ENCODE data around the gene HOXC10.

Gene HOXC10

DNA sequence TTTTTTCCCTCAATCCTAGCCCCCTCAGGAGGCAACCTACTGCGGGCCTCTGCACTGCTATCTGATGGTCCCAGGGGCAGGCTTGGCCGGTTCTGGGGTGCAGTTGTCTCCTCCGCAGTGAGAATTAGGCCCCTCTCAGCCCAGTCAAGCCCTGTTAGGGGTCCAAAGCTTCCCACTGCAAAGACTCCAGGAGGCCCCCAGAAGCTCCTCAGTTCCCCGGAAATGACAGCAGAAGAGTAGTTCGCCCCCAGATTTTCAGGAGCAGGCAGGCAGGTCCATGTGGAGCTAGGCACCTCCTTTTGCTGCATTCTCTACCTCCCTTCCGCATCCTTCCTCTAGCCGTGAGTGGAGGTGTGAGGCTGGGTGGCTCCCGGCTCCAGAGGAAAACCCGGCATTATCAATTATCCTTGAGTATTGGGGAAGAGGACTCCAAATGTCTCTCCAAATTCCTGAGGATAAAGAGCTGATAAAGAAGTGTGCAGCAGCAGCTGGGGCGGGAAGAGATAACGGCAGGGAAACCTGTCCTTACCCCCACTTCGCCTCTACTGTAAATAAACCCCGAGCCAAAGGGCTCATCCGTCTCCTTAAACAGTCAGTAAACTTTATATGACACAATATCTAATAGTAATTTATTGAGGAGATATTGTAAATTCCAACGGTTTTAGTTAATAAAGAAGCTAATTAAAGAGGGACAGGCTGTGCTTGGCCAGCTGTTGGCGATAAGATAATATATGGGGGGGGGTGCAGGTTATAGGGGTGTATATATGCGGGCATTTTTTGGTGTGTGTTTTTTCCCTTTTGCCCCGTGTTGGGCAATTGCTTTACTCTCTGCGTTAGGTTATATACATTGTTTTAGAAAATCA is 30.9 kb upstream of the HOXC10 start:
- TF ChIP-seq, protein P1, sequence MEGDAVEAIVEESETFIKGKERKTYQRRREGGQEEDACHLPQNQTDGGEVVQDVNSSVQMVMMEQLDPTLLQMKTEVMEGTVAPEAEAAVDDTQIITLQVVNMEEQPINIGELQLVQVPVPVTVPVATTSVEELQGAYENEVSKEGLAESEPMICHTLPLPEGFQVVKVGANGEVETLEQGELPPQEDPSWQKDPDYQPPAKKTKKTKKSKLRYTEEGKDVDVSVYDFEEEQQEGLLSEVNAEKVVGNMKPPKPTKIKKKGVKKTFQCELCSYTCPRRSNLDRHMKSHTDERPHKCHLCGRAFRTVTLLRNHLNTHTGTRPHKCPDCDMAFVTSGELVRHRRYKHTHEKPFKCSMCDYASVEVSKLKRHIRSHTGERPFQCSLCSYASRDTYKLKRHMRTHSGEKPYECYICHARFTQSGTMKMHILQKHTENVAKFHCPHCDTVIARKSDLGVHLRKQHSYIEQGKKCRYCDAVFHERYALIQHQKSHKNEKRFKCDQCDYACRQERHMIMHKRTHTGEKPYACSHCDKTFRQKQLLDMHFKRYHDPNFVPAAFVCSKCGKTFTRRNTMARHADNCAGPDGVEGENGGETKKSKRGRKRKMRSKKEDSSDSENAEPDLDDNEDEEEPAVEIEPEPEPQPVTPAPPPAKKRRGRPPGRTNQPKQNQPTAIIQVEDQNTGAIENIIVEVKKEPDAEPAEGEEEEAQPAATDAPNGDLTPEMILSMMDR (IDR thresholded peaks at IDR 0.05; ENCODE audit: insufficient read depth, low read length, poor library complexity, severe bottlenecking), result no peak
- no peak for DNase-seq (ENCODE audit: extremely low read depth, insufficient read length)
- Histone ChIP-seq H3K4me3 (replicated peaks; ENCODE audit: low read depth, low read length) (no peak overlapping the region), H3K36me3 (ENCODE audit: control insufficient read depth, insufficient read depth, low read length) (no peaks in the 10 kb centered on the region), H3K27me3 (replicated peaks; ENCODE audit: control insufficient read depth, insufficient read depth, low read length) (peaks cover 7% of the 10 kb centered on the region)

DNA sequence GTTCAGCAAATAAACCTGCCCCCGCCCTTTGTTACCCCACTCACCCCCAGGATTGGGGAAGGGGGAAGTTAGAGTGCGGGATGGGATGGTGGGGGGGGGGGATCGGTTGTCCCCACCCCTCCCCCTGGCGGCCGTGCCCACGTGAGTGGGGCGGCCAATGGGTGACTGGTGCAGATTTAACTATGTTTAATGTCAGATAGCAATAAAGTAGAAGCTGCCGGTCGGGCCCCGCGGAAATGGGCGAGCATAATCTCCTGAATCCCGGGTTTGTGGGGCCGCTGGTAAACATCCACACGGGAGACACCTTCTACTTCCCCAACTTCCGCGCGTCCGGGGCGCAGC is 30.3 kb upstream of the HOXC10 start, which contains the start of gene HOXC12:
TSS of gene HOXC12 (plus strand) at position 210 of the 342 bp plus-strand sequence. CDS start at position 237, 27 bp downstream.
- no peak within 1 kb of the TSS for H3K4me3 ChIP-seq (replicated peaks; ENCODE audit: low read depth, low read length)
- no peaks in the 10 kb centered on the region for H3K36me3 ChIP-seq (ENCODE audit: control insufficient read depth, insufficient read depth, low read length)
- TF ChIP-seq, protein P1 (IDR thresholded peaks at IDR 0.05; ENCODE audit: insufficient read depth, low read length, poor library complexity, severe bottlenecking), result no peak
- DNase-seq (ENCODE audit: extremely low read depth, insufficient read length), result no peak
- peaks cover 7% of the 10 kb centered on the region for H3K27me3 ChIP-seq (replicated peaks; ENCODE audit: control insufficient read depth, insufficient read depth, low read length)

DNA sequence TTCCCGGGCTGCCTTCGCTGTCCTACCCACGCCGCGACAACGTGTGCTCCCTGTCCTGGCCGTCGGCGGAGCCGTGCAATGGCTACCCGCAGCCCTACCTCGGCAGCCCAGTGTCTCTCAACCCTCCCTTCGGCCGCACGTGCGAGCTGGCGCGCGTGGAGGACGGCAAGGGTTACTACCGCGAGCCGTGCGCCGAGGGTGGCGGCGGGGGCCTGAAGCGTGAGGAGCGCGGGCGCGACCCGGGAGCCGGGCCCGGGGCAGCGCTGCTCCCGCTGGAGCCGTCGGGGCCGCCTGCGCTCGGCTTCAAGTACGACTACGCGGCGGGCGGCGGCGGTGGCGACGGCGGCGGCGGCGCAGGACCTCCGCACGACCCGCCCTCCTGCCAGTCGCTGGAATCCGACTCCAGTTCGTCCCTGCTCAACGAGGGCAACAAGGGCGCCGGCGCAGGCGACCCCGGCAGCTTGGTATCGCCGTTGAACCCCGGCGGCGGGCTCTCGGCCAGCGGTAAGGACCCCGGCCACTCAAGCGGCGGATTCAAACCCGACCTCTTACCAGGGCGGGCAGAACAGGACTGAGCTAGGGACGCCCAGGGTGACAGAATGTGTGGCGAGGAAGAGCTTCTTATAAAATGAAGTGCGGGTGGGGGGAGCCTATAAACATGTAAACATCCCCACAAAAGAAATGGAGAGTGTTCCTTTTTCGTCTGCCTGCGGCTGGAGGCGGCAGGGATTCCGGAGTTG is 29.7 kb upstream of the HOXC10 start:
- Histone ChIP-seq H3K27me3 (replicated peaks; ENCODE audit: control insufficient read depth, insufficient read depth, low read length) (peaks cover 9% of the 10 kb centered on the region), H3K36me3 (ENCODE audit: control insufficient read depth, insufficient read depth, low read length) (no peaks in the 10 kb centered on the region), H3K4me3 (replicated peaks; ENCODE audit: low read depth, low read length) (no peak overlapping the region)
- TF ChIP-seq, protein P1 (IDR thresholded peaks at IDR 0.05; ENCODE audit: insufficient read depth, low read length, poor library complexity, severe bottlenecking), result no peak
- DNase-seq (ENCODE audit: extremely low read depth, insufficient read length), result no peak

DNA sequence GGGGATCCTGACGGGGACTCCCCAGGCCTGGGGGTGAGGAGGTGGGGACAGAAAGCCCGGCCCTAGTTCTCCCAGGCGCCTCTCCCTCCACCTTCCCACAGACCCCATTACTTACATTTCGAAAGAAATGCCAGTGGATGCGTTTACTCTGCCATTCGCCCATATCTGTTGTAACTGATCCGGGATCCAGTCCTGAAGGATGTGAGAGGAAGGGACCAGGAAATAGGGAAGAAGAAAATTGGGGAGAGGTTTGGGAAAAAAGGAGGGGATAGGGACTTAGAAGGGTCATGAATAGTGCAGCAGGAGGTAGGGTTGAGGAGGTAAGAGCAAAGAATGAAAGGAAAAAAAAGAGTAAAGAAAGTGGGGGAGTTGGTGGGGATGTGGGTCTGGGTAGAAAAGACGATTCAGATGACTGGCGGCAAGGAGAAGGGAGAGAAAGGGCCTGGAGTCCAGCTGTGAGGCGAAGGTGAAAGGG is 29.1 kb upstream of the HOXC10 start:
- Histone ChIP-seq H3K36me3 (ENCODE audit: control insufficient read depth, insufficient read depth, low read length) (no peaks in the 10 kb centered on the region), H3K4me3 (replicated peaks; ENCODE audit: low read depth, low read length) (no peak overlapping the region), H3K27me3 (replicated peaks; ENCODE audit: control insufficient read depth, insufficient read depth, low read length) (peaks cover 9% of the 10 kb centered on the region)
- TF ChIP-seq, protein P1 (IDR thresholded peaks at IDR 0.05; ENCODE audit: insufficient read depth, low read length, poor library complexity, severe bottlenecking), result no peak
- no peak for DNase-seq (ENCODE audit: extremely low read depth, insufficient read length)

DNA sequence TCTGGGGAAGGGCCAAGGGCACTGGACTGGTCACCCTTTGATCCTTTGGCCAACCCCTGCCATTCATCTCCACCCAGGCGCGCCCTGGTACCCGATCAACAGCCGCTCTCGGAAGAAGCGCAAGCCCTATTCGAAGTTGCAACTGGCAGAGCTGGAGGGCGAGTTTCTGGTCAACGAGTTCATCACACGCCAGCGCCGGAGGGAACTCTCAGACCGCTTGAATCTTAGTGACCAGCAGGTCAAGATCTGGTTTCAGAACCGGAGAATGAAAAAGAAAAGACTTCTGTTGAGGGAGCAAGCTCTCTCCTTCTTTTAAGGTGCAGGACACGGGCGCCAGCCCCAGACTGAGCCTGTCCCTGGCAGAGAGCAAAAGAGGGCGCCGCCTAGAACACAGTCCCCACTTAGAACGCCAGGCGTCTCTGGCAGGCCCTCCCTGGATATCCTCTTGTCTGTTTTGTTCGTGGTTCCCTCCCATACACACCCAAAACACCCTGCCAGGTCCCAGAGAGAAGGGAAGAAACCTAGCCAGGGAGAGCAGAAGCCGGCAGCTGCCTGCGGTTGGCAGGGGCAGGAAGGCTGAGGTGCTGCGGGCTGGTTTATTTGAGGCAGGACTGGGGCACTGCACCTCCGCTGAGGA is 28.6 kb upstream of the HOXC10 start:
- peaks cover 9% of the 10 kb centered on the region for H3K27me3 ChIP-seq (replicated peaks; ENCODE audit: control insufficient read depth, insufficient read depth, low read length)
- H3K36me3 ChIP-seq (ENCODE audit: control insufficient read depth, insufficient read depth, low read length), result no peaks in the 10 kb centered on the region
- no peak for DNase-seq (ENCODE audit: extremely low read depth, insufficient read length)
- H3K4me3 ChIP-seq (replicated peaks; ENCODE audit: low read depth, low read length), result no peak overlapping the region
- TF ChIP-seq, protein P1 (IDR thresholded peaks at IDR 0.05; ENCODE audit: insufficient read depth, low read length, poor library complexity, severe bottlenecking), result no peak
